ENCODE results near the gene ARHGEF28. TPM values are rescaled to one million over a fixed set of nuclear protein-coding genes. Genes with fewer than 3 reads are reported as not detected.
A peak's percentile ranks its signal among the peaks of the same experiment; 100 is the strongest.

Gene ARHGEF28
- total RNA-seq, 1 donor from 2014 or later, result 0.11 TPM

GRCh38 chr5:73900566-73900965 is 274.6 kb downstream of the ARHGEF28 start:
- no peak for DNase-seq (ENCODE audit: low spot score)
- no peak overlapping the region for H3K27ac ChIP-seq
- no peak overlapping the region for H3K4me3 ChIP-seq
- no peaks in the 10 kb centered on the region for H3K9me3 ChIP-seq (ENCODE audit: low read depth)
- no peaks in the 10 kb centered on the region for H3K4me1 ChIP-seq
- Mint-ChIP-seq H3K27ac (no peak overlapping the region), H3K4me1 (peaks cover 3% of the 10 kb centered on the region), H3K36me3 (no peaks in the 10 kb centered on the region), H3K4me3 (no peak overlapping the region), H3K9me3 (peaks cover 3% of the 10 kb centered on the region), H3K27me3 (ENCODE audit: insufficient read depth, low read depth) (peaks cover 7% of the 10 kb centered on the region)
- TF ChIP-seq CTCF (IDR thresholded peaks at IDR 0.05) (no peak), EZH2 (IDR thresholded peaks at IDR 0.05) (no peak), EZH2phosphoT487 (IDR thresholded peaks at IDR 0.05) (no peak)
- no peak overlapping the region for H3K4me2 ChIP-seq
- H3K79me2 ChIP-seq (ENCODE audit: low read depth), result no peaks in the 10 kb centered on the region
- H3F3A ChIP-seq (ENCODE audit: low read depth), result no peaks in the 10 kb centered on the region
- no peaks in the 10 kb centered on the region for H3K36me3 ChIP-seq
- H3K27me3 ChIP-seq, result no peaks in the 10 kb centered on the region
- H3K9ac ChIP-seq, result no peak overlapping the region
- H2AFZ ChIP-seq (replicated peaks), result peak overlapping the region; percentile 32
- no peaks in the 10 kb centered on the region for H4K20me1 ChIP-seq (ENCODE audit: low read depth)

- Histone ChIP-seq H4K20me1 (ENCODE audit: low read depth) (no peaks in the 10 kb centered on the region), H3K4me3 (no peak overlapping the region), H3K79me2 (ENCODE audit: low read depth) (no peaks in the 10 kb centered on the region), H3K27me3 (no peaks in the 10 kb centered on the region), H3K36me3 (no peaks in the 10 kb centered on the region), H2AFZ (replicated peaks) (no peak overlapping the region), H3K4me1 (no peaks in the 10 kb centered on the region), H3K9ac (no peak overlapping the region), H3K27ac (no peak overlapping the region), H3K4me2 (no peak overlapping the region), H3K9me3 (ENCODE audit: low read depth) (no peaks in the 10 kb centered on the region), H3F3A (ENCODE audit: low read depth) (no peaks in the 10 kb centered on the region)
- Mint-ChIP-seq H3K27ac (peak overlapping the region; percentile 38), H3K36me3 (no peaks in the 10 kb centered on the region), H3K27me3 (ENCODE audit: insufficient read depth, low read depth) (peaks cover 7% of the 10 kb centered on the region), H3K9me3 (peaks cover 3% of the 10 kb centered on the region), H3K4me1 (peaks cover 3% of the 10 kb centered on the region), H3K4me3 (no peak overlapping the region)
- no peak for TF ChIP-seq CTCF (IDR thresholded peaks at IDR 0.05)
- TF ChIP-seq EZH2 (IDR thresholded peaks at IDR 0.05), result no peak
- TF ChIP-seq EZH2phosphoT487 (IDR thresholded peaks at IDR 0.05), result no peak
- peak; percentile 6 for DNase-seq (ENCODE audit: low spot score)
Observed at GRCh38 chr5:73901043-73901442, 275.0 kb downstream of the ARHGEF28 start.

GRCh38 chr5:73901455-73901854 is 275.5 kb downstream of the ARHGEF28 start:
- H4K20me1 ChIP-seq (ENCODE audit: low read depth), result no peaks in the 10 kb centered on the region
- Mint-ChIP-seq H3K27me3 (ENCODE audit: insufficient read depth, low read depth) (peaks cover 7% of the 10 kb centered on the region), H3K9me3 (peaks cover 3% of the 10 kb centered on the region), H3K36me3 (no peaks in the 10 kb centered on the region), H3K27ac (no peak overlapping the region), H3K4me1 (peaks cover 3% of the 10 kb centered on the region), H3K4me3 (no peak overlapping the region)
- H3K4me3 ChIP-seq, result no peak overlapping the region
- no peak overlapping the region for H3K27ac ChIP-seq
- no peak overlapping the region for H2AFZ ChIP-seq (replicated peaks)
- no peaks in the 10 kb centered on the region for H3K9me3 ChIP-seq (ENCODE audit: low read depth)
- no peaks in the 10 kb centered on the region for H3F3A ChIP-seq (ENCODE audit: low read depth)
- H3K9ac ChIP-seq, result no peak overlapping the region
- H3K36me3 ChIP-seq, result no peaks in the 10 kb centered on the region
- no peaks in the 10 kb centered on the region for H3K27me3 ChIP-seq
- H3K4me1 ChIP-seq, result no peaks in the 10 kb centered on the region
- no peak for DNase-seq (ENCODE audit: low spot score)
- TF ChIP-seq EZH2phosphoT487 (IDR thresholded peaks at IDR 0.05), result no peak
- peak; percentile 31 for TF ChIP-seq CTCF (IDR thresholded peaks at IDR 0.05)
- H3K4me2 ChIP-seq, result no peak overlapping the region
- H3K79me2 ChIP-seq (ENCODE audit: low read depth), result no peaks in the 10 kb centered on the region
